ENCODE data around the gene SEL1L2.
"Not testable (repeated sequence)": the region's sequence is repeated elsewhere in the genome, so short reads cannot be mapped to it uniquely, and the experiment has no call there.

SEL1L2 gene

DNA sequence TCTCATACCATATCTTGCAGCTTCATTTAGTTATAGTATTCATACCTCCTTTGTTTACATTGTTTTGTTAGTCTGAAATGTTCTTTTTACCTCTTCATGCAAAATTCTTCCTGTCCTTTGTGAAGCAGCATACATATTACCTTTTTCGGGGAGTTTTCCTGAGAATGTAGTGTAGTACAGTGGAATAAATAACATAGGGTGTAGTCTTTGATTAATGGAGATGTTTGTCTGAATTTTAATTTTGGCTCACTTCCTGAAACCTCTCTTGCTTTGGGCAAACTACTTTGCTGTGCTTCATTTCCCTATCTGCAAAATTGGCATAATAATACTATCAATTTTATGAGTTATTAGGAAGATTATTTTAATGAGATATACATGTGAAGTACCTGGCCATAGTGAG is 10.5 kb upstream of the SEL1L2 start:
- no peak for DNase-seq (ENCODE audit: low read depth)
- no peak for TF ChIP-seq CTCF (IDR thresholded peaks at IDR 0.05; ENCODE audit: control insufficient read depth, extremely low read depth, insufficient read depth)
- no peak overlapping the region for H3K4me3 ChIP-seq (ENCODE audit: low read depth, low read length)

GRCh38 chr20:13996265-13996664 is 5.9 kb upstream of the SEL1L2 start:
- no peak for TF ChIP-seq CTCF (IDR thresholded peaks at IDR 0.05; ENCODE audit: control insufficient read depth, extremely low read depth, insufficient read depth)
- DNase-seq (ENCODE audit: low read depth), result no peak

GRCh38 chr20:13995841-13996240 is 5.4 kb upstream of the SEL1L2 start:
- DNase-seq (ENCODE audit: low read depth), result no peak

More at GRCh38 chr20:13996265-13996664, 5.9 kb upstream of the SEL1L2 start:
- H3K4me3 ChIP-seq (ENCODE audit: low read depth, low read length), result peak overlapping the region; percentile 68

DNA sequence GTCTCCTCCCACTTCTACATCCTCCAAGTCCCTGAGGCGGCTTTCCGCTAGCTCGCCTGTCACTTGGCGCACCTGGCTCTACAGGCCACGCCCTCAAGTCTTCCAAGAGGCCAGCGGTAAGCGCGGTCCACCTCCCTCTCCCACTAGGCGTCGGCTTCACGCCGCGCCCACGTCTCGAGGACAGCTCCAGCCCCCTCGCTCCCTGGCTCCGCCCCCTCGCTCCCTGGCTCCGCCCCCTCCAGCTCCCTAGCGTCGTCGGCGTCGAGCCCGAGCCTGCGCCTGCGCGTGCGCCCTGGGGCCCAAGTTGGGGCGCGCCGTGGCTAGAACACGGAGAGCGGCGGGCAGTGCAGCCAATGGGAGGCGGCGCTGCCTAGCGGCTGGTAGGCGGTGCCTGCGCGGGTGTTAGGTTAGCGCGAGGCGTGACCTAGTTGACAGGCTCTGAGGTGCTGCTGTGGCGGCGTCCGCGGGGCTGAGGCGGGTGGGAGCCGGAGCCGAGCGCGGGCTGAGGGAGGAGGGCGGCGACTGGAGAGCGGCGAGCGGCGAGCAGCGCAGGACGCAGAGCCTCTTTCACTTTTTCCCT is 4.8 kb upstream of the SEL1L2 start, which contains the start of gene MACROD2:
MACROD2 (plus strand) TSS at position 431 of the 580 bp plus-strand sequence.
- peak within 1 kb of the TSS; percentile 68 for H3K4me3 ChIP-seq (ENCODE audit: low read depth, low read length)
- peak; percentile 91 for DNase-seq (ENCODE audit: low read depth)
- TF ChIP-seq CTCF (IDR thresholded peaks at IDR 0.05; ENCODE audit: control insufficient read depth, extremely low read depth, insufficient read depth), result no peak

More at GRCh38 chr20:13995841-13996240, 5.4 kb upstream of the SEL1L2 start:
- H3K4me3 ChIP-seq (ENCODE audit: low read depth, low read length), result peak overlapping the region; percentile 68
- TF ChIP-seq CTCF (IDR thresholded peaks at IDR 0.05; ENCODE audit: control insufficient read depth, extremely low read depth, insufficient read depth), result no peak

DNA sequence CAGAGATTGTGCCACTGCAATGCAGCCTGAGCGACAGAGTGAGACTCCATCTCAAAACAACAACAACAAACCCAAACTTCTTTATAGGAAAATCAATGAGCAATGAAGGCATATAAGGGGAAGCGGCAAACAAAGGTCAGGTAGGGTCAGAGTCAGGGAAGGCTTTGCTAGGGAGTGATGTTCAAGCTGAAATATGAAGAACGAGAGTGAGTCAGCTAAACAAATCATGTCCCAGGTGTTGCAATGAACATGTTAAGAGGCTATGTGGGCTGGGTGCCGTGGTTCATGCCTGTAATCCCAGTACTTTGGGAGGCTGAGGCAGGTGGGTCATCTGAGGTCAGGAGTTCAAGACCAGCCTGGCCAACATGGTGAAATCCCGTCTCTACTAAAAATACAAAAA is 1.5 kb upstream of the SEL1L2 start:
- DNase-seq (ENCODE audit: low read depth); H3K4me3 ChIP-seq (ENCODE audit: low read depth, low read length): not testable (repeated sequence)

DNA sequence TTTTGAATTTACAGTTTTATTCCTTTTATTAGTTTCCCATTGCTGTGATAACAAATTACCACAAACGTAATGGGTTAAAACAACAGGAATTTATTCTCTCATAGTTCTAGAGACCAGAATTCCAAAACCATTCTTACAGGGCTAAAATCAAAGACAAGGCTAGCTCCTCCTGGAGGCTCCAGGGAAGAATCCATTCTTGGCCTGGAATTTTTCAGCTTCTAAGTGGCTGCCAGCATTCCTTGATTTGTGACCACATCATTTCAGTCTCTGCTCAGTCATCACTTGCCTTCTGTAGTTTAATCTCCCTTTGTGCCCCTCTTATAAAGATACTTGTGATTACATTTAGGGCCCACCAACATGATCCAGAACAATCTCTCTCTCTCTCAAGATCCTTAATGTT is 897 bp upstream of the SEL1L2 start:
- DNase-seq (ENCODE audit: low read depth), result no peak
- no peak for TF ChIP-seq CTCF (IDR thresholded peaks at IDR 0.05; ENCODE audit: control insufficient read depth, extremely low read depth, insufficient read depth)
- no peak overlapping the region for H3K4me3 ChIP-seq (ENCODE audit: low read depth, low read length)

GRCh38 chr20:13984211-13984610 is 6.2 kb downstream of the SEL1L2 start:
- no peak for TF ChIP-seq CTCF (IDR thresholded peaks at IDR 0.05; ENCODE audit: control insufficient read depth, extremely low read depth, insufficient read depth)
- no peak for DNase-seq (ENCODE audit: low read depth)
- no peak overlapping the region for H3K4me3 ChIP-seq (ENCODE audit: low read depth, low read length)
